ENCODE data around the gene SORCS3.

SORCS3 gene

DNA sequence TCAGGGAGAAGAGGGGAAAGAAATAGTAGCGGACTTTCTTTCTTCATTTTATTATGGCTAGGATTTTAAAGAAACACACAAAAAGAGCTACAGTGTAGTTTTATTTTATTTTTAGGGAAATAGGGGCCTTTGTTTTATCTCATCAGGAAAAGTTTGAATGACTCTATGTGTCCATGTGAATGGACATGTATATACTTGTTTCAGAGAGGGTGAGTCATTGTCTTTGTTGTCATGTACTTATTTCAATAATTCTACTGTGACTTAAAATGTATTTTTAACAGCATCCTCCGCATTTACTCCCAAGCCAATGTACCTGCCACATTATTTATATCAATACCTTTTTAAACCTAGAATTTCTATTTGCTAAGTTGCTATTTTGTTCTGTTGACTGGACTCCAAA is 569.5 kb downstream of the SORCS3 start:
- no peak overlapping the region for H3K4me3 ChIP-seq (ENCODE audit: low read length)
- TF ChIP-seq, protein P1, sequence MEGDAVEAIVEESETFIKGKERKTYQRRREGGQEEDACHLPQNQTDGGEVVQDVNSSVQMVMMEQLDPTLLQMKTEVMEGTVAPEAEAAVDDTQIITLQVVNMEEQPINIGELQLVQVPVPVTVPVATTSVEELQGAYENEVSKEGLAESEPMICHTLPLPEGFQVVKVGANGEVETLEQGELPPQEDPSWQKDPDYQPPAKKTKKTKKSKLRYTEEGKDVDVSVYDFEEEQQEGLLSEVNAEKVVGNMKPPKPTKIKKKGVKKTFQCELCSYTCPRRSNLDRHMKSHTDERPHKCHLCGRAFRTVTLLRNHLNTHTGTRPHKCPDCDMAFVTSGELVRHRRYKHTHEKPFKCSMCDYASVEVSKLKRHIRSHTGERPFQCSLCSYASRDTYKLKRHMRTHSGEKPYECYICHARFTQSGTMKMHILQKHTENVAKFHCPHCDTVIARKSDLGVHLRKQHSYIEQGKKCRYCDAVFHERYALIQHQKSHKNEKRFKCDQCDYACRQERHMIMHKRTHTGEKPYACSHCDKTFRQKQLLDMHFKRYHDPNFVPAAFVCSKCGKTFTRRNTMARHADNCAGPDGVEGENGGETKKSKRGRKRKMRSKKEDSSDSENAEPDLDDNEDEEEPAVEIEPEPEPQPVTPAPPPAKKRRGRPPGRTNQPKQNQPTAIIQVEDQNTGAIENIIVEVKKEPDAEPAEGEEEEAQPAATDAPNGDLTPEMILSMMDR (IDR thresholded peaks at IDR 0.05; ENCODE audit: insufficient read depth, low read depth, low read length, missing control alignments) = no peak
- DNase-seq (ENCODE audit: low read depth) = peak; percentile 70

DNA sequence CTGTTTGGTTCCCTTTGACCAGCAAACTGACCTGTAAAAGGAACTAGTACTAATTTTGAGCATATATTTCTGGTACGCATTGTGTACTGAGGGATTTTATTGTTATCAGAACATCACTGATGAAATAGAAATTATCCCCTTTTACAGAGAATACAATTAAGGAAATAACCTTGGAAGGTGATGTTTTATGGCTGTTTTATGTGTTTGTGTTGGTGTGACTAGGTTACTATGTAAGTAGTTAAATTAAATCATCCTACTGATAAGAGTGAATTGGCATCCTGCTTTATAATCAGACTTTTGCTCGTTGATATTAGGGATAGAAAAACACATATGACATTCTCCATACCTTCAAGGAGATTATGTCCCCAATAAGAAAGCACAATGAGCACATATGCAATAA is 596.6 kb downstream of the SORCS3 start:
- TF ChIP-seq, protein P1 (IDR thresholded peaks at IDR 0.05; ENCODE audit: insufficient read depth, low read depth, low read length, missing control alignments) = no peak
- no peak overlapping the region for H3K4me3 ChIP-seq (ENCODE audit: low read length)
- DNase-seq (ENCODE audit: low read depth) = no peak

DNA sequence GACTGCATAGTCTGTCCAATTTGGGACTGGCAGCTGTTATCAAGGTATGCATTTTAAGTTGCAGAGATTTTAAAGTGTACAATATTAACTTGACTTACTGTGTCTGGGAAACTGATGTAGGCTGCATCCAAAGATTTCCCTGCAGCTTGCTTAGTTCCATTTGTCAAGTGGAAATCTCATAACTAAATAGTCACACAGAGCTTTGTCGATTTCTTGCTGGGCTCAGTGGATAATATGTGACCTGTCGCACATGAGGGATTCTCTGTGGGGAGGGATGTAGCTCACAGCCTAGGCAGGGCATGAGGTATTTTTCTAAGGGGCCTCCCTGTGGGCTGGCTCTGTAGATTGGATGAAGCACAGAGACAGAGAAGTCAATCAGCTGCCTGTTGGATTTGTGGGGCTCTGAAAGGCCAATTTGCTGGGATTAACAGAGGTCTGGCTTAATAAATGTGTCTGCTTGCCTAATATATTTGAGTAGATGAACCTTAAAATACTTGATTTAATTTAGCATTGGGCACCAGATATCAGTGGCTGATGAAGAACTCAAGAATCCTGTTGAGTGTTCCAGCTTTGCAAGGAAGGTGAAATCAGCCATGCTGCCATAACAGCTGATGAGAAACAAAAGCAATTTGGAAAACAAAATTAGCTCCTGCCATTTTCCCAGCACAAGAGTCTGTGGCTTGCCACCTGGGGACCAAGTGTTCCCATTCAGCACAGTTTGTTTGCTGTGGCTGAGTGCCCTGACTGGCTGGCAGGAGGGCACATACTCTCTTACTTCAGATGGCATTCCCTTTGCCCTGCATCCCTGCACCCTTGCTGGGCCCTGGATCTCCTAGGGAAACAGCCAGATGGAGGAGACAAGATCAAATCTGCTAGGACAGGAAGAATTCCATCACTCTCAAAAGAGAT is 598.5 kb downstream of the SORCS3 start:
- H3K4me3 ChIP-seq (ENCODE audit: low read length) = no peak overlapping the region
- TF ChIP-seq, protein P1 (IDR thresholded peaks at IDR 0.05; ENCODE audit: insufficient read depth, low read depth, low read length, missing control alignments) = no peak
- no peak for DNase-seq (ENCODE audit: low read depth)

DNA sequence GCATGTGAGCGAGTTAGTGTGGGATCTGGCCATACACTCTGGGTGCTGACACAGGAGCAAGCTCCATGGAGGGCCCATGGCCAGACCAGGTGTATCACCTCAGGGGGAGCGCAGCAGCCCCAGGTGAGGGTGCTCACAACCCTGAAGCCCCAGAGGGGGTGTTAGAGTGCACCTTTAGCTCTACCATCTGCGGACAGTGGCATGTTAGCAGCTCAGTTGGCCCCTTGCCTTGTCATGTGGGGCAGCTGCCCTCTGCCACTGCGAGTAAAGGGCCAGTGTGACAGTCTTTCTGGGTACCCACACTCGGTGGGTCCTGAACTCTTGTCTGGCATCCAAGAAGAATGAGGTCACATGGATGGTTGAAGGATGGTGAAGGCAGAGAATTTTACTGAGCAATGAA is 600.2 kb downstream of the SORCS3 start:
- no peak overlapping the region for H3K4me3 ChIP-seq (ENCODE audit: low read length)
- DNase-seq (ENCODE audit: low read depth) = no peak
- TF ChIP-seq, protein P1 (IDR thresholded peaks at IDR 0.05; ENCODE audit: insufficient read depth, low read depth, low read length, missing control alignments) = no peak

DNA sequence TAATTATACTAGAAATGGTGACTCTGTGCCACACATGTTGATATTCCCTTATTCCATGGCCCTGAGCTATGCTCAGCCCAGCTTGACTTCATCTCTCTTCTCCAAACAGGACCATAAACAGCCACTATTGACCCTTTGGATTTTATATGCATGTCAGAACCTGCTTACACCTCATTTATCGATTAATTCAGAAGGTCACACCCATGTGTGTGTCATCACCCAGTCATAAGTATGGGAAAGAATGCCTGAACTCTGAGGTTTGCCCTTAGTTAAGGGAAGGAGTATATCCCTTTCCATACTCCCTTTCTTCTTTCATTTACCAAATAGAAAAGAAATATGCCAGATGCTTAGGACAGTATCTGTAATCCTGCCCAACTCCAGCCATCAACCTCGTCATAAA is 602.3 kb downstream of the SORCS3 start:
- peak; percentile 21 for DNase-seq (ENCODE audit: low read depth)
- H3K4me3 ChIP-seq (ENCODE audit: low read length) = no peak overlapping the region
- TF ChIP-seq, protein P1 (IDR thresholded peaks at IDR 0.05; ENCODE audit: insufficient read depth, low read depth, low read length, missing control alignments) = no peak

DNA sequence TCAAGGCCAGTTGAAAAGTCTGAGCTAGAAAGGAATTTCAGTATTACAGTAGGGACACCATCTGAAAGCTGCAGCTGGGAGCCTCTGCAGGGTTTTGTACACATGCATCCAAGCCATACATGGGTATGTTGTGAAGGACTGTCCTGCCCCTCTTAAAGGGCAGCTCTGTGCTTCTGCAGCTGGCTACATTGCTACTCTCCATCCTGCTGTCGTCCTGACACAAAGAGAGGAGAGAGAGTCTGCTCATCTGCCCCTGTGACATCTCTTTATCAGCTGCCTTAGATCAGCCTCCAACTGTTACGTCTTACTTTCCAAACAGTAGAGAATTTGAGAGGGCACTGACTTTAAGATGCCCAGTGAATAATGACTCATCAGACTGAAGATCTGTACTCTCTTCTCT is 602.7 kb downstream of the SORCS3 start:
- no peak overlapping the region for H3K4me3 ChIP-seq (ENCODE audit: low read length)
- TF ChIP-seq, protein P1 (IDR thresholded peaks at IDR 0.05; ENCODE audit: insufficient read depth, low read depth, low read length, missing control alignments) = no peak
- no peak for DNase-seq (ENCODE audit: low read depth)

Data from epithelial cell of esophagus (primary cell).